RKO (cell line): ENCODE measurements around the gene VAPB.

Source experiments
- DNase-seq: peaks from one replicate; pipeline ENCODE4 v3.0.0-alpha.2; 2016; ENCODE audit warnings: low spot score

VAPB gene

DNA sequence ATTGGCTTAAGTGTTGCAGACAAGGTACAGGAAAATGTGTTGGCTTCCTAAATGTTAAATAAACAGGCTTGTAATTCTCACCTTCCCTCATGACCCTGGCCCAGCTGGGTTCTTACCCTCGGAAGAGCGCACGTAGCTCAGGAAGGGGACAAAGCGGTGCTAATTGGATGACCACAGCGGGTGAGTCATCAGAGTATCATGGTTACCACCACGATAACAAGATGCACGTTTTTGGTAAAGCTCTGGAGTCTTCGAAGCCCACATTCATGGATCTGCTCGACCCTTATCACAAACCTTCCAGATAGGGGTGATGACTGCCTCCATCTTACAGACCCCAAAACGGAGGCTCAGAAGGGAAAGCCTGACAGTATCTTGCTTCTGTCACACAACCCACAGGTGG is 93.4 kb downstream of the VAPB start:
- peak; percentile 5 for DNase-seq

DNA sequence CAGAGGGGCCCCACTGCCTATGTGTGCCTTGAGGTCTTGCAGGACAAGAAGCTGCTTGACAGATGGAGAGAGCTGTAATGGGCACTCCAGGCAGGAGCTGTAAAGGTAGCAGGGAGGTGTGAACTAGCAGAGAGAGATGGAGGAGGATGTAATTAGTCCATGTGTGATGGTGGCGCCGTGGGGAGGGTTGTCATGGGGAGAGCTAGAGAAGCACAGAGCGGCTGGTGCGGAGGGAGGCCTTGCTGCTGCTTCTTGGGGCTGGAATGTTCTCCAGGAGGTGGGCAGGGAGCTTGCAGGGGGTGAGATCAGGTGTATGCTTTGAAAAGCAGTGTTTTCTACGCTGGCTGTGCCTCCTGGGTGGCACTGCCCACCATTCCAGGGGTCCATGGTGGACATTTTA is 94.0 kb downstream of the VAPB start:
- DNase-seq = no peak

DNA sequence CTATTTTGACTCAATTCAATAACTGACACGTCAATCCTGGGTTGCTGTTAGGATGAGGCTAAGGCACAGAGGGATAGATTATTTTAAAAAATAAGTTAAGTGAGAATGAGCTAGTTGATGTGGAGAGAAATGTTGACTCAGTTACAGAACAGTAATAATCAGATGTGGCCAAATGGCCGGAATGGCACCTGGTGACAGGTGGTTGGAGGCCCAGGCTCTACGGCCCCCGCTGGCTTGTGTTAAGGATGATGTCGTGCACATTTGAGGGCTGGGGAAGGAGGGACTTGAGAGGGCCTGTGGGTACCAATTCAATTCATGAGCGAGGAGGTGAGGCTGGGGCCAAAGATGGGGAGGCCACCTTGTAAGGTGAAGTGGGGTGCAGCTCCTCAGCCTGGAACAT is 94.4 kb downstream of the VAPB start:
- DNase-seq = no peak

DNA sequence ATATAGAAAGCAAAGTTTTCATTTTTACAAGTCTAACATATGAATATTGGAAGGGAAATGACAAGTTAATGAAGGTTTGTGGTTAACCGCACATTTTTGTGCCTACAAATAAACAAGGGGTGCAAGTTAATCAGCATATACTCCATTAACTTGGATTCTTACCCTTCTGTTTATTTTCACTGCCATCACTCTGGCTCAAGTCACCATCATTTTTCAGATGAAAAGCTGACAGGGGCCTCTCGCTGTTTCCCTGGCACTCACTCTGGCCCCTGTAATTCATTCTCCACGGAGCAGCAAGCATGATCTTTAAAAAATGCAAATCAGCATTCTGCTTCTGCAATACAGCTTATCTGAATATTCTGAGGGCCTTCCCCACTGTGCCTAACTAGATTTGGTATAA is 96.4 kb downstream of the VAPB start:
- DNase-seq = no peak

DNA sequence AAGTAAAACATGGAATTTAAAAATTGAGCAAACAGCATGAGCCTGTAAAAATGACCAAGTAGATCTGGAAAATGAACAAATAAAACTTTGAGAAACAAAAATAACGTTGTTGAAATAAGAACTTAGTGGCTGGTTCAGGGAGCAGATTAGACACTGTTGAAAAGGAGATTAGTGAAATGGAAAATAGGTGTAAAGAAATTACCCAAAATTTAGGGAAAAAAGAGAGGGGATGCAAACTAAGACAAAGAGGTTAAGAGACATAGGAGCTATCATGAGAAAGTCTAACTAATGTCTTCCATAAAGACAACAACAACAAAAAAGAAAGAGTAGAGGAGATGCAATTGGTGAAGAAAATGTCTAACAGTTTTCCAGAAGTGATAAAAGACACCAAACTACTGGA is 97.2 kb downstream of the VAPB start:
- DNase-seq = no peak

DNA sequence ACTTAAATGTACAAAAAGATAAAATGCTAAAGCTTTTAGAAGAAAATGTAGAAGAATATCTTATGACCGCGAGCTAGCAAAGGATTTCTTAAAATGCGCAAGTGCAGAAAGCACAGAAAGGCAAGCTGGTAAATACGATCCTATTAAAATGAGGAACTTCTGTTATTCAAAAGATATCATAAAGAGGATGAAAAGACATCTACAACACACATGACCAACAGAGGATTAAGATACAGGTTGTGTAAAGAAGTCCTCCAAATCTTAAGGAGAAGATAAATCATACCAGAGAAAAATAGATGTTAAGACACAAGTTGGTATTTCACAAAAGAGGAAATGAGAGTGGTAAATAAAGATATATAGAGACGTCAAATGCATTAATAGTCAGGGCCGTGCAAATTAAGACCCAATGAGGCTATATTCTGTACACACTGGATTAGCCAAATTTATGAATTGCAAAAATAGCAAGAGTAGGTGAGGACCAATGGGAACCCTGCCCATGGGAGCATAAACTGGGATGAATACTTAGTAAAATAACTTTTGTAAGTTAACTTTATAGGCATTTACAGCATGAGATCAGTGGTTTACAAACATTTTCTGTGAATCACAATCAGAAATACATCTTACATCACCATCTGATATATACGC is 103.2 kb downstream of the VAPB start:
- DNase-seq = no peak

DNA sequence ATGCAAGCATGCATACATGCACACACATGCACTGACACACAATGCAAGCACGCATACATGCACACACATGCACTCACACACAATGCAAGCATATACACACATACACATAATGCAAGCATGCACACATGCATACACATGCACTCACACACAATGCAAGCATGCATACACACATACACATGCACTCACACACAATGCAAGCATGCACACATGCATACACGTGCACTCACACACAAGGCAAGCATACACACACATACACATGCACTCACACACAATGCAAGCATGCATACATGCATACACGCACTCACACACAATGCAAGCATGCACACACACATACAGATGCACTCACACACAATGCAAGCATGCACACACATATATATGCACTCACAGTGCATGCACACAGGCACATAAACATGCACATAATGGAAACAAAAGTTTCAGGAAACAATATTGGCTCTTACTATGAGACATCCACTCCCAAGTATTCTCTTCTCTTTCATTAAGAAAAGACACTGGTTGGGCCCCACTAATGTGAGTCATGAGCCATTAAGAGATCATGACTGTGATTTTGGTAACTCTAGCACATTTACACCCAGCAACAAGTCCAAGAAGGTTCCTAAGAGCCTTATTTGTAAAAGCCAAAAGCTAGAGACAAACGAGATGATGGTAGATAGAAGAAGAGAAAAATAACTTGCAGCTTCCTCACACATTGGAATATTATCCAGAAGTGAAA is 103.9 kb downstream of the VAPB start:
- DNase-seq = peak; percentile 23

DNA sequence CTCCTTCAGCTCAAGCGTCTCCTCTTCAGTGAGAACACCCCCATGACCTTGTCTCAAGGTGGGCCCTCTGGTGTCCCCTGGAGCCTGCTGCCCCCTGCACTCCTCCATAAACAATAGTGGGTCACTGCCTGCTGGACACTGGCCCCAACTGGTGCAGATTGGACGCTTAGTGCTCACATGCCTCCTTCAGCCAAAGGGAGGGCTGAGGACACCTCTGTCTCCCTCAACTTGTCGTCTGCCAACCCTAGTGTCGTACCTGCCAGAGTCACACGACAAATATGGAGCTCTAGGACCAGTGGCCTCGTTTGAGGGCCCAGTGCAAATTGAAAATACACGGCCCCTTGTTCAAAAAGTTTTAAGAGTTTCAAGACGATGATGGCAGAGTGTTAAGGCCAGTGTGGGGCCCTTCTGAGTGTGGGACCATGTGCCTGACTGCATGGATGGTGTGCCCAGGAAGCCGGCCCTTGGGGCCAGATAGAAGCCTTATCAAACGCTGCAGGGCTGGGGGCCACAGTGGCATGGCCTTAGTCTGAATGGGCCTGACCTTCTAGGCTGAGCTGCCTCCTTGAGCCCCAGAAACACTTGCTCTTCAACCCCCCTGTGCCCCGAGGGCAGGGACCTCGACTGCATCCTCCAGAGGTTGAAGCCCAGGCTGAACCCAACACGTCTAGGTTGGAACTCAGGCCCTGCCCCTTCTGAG is 106.0 kb downstream of the VAPB start:
- no peak for DNase-seq

DNA sequence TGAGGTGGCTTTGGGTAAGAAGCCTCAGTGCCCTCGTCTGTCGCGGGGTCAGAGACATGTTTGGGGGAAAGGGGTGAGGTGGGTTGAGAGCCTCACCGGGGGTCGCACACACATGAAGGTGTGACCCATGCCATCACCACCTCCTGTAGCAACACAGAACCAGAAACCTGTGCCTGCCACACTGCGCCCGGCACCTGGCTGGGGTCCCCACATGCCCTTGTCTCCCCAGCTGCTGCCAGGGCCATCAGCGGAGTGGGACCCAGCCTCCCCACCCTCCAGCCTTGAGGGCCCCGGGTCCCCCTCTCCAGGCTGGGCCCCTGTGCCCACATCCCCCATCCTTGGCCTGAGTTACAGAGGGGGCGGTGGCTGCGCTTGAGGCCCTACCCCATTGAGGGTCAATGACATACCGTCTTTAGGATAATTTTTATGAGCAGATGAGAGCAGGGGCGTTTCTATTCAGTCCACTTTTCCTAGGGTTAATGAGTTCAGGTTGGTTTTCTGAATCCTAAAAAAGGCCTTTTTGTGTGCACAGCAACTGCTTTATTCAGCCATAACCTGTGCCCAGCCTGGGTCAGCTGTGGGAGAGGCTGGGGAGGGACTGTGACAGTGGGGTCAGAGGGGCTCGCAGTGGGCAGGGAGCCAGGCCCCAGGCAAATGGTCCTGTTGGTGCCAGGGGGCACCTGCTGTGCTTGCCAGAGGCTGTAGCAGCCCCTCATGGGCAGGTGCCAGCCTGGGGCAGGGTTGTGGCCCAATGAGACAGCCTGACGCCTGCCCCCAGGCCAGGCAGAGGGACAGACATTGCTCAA is 106.8 kb downstream of the VAPB start:
- no peak for DNase-seq

DNA sequence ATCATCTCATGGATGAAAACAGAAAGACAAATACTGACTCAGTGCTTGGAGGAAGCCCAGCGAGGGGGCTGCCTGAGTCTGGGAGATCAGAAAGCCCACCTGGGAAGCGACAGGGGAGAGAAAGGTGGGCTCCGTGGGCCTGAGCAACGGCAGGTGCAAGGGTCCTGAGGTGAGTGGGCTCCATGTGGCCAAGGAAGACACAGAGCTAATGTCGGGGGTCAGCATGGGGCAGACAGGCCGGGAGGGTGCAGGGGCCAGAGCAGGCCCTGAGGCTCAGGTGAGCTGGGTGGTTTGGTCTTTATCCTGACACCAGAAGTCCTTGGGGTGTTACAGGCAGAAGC is 107.4 kb downstream of the VAPB start:
- no peak for DNase-seq

DNA sequence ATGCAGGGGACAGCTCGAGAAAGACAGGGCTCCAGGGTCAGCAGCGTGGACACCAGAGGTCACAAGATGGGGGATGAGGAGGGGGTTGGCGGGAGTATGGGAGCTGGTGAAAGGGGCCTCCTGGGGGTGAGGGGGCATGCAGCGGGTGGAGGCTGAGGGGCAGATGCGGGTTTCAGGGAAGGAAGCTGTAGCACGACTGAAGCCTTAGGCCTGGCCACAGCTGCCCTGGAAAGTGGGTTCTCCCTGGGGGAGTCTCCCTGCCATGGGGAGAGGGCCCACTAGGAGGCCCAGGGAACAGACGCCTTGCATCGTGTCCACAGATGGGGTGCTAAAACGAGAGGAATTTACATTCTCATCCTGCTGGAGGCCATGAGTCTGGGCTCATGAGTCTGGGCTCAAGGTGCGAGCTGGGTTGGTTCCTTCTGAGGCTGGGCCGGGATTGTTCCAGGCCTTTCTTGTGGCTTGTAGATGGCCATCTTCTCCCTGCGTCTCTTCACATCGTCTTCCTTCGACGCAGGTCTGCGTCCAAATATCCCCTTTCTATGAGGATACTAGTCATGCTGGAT is 108.1 kb downstream of the VAPB start:
- no peak for DNase-seq

DNA sequence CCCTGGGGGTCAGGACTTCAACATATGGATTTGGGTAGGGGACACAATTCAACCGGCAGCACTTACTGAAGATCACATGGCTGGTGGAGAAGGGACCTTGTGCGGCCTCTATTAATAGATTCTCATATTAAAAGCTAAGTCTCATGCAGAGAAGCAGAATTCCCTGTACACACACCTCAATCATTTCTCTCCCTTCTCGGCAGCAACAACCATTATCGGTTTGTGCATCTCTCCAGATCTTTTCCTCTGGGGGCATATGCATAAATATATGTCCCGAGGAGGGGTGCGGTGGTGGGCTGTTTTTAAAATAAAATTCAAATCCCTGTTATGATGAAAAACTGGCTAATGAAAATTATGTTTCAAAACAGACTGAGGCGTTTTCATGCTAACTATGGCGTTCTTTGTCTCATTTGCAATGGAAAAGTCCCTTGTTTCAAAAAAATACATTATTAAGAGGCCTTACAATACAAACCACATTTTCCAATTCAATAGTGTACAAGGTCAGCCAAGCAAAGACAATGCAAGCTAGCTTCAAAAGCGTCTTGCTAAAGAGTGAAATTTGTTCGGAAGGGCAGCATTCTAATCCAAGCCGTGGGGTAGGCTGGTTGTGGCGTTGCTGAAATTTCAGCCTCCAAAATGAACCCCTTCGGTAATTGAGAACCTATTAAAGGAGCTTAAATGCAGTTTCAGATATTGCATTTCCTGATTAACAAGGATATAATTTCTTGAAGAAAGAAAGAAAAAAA is 108.9 kb downstream of the VAPB start:
- DNase-seq = no peak

DNA sequence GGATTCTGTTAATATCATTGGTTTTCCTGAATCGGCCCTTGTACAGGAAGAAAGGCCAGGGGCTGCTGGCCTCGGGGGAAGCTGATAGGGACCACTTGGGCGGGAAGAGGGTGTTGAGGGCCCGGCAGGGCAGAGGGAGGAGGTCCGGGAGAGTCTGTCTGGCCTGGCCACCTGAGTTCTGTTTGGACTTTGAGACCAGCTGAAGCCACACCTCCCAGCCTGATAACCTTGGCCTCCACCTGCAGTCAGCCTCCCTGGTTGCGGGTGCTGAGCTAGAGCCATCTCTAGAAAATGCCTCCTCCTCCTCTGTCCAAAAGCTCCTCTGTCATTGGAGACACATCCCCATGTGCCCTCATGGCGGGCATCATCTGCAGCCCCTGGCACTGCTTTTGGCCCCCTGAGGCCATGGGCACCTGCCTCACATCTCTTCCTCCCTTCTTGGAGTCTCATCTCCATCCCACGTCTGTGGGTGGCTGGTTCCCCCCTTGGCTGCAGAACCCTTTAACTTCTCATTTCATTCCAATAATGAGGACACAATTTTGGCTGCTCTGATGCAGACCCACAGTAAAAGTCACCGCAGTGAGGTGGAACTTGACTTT is 109.5 kb downstream of the VAPB start:
- no peak for DNase-seq

DNA sequence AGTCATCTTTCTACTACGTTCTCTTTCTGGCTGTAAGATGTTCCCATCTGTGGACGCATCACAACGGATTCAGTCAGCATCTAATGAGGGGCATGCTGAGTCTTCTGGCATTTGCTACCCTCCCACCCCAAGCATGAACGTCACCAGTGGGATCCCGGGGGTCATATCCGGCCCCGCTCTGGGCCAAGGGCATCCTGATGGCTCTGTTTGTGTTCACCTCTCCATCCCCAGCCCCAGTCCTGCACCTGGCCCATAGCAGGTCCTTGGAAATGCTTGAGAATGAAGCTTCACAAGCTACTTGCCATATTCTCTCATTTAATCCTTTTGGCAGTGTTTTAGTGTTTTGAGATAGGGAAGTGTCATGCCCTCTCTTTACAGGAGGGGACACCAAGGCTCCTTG is 111.2 kb downstream of the VAPB start:
- no peak for DNase-seq
